NOMO-1 treated with DMSO at 0.1 percent for 48 hours (cell line): Measurements from ENCODE around the gene HDAC11.
"Not testable (repeated sequence)": the region's sequence is repeated elsewhere in the genome, so short reads cannot be mapped to it uniquely, and the experiment has no call there.

Source experiments
- DNase-seq: peaks from one replicate; lab custom pipeline; 2025; ENCODE audit not compliant: unreplicated experiment; lab: John Stamatoyannopoulos, UW

The HDAC11 gene, protein sequence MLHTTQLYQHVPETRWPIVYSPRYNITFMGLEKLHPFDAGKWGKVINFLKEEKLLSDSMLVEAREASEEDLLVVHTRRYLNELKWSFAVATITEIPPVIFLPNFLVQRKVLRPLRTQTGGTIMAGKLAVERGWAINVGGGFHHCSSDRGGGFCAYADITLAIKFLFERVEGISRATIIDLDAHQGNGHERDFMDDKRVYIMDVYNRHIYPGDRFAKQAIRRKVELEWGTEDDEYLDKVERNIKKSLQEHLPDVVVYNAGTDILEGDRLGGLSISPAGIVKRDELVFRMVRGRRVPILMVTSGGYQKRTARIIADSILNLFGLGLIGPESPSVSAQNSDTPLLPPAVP

DNA sequence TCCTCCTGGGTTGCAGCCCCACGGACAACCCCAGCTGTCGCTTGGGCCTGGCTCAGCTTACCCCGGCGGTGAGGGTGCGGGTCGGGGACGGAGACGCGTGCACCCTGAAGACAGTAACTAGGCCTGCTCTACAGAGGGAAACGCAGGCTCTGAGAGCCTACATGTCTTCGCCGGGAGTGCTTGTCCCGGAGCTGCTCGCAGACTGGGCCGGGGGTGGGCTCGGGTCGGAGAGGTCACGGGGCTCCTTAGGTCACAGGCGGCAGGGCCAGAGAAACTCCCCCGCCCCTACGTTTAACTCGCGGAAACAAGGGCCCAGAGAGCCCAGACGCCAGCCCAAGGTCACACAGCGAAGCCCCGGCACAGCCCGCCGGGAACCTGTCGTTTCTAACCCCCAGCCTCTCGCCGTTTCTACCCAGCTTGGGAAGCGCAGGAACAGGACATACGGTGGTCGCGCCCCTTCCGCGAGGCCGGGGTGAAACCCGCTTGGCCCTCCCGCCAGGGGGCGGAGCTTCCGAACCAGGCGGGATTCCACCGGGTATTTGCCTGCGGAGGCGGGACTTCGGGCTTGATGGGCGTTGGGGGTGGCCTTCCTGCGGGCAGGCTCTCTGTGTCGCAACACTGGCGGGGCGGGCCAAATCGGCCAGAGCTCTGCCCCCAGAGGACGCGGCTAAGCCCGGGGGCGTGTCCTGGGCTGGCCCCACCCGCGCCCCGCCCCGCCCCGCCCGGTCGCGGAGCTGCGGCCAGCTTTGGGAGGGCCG lies at the start of gene HDAC11:
Gene HDAC11, plus strand, starts transcription at position 725 of the 758 bp plus-strand sequence. CDS start 42 bp downstream, outside the sequence.
- DNase-seq, result peak; percentile 95

DNA sequence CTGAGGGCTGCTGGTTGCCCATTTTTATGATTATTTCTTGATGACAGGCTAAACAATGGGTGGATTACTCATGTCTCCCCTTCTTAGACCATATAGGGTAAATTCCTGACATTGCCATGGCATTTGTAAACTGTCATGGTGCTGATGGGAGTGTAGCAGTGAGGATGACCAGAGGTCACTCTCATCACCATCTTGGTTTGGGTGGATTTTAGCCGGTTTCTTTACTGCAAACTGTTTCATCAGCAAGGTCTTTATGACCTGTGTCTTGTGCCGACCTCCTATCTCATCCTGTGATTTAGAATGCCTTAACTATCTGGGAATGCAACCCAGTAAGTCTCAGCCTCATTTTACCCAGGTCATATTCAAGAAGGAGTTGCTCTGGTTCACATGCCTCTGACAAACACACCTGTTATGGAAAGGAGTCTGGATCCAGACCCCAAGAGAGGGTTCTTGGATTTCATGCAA lies 49.7 kb upstream of the HDAC11 start:
- not testable (repeated sequence) for DNase-seq

DNA sequence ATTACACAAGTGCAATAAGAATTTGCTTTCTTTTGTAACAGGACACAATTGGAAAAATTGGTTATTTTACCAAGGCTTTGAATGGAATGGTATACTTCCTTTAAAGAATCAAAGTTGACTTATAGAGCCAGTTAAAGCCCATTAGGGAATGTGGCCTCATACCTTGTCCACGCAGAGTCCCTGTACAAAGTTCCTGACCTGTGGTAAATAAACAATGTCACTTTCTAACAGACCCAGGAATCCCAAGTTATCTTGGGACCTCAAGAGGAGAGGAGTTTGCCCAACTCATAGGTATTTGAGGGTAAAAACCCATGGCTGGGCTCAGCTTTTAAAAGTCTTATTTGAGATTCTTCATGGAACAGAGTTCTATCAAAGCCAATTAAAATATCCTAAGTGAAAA lies 48.0 kb upstream of the HDAC11 start:
- DNase-seq, result no peak

DNA sequence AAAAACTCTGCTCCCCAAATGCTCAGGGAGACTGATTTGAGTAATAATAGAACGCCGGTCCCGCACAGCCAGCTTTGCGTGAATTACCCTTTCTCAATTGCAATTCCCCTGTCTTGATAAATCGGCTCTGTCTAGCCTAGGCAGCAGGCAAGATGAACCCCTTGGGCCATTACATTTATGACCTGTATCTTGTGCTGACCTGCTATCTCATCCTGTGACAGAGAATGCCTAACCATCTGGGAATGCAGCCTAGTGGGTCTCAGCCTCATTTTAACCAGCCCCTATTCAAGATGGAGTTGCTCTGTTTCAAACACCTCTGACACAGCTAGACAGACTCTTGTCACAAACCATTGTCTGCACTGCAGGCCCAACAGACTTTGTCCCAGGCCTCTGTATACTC lies 46.2 kb upstream of the HDAC11 start:
- DNase-seq, result no peak

DNA sequence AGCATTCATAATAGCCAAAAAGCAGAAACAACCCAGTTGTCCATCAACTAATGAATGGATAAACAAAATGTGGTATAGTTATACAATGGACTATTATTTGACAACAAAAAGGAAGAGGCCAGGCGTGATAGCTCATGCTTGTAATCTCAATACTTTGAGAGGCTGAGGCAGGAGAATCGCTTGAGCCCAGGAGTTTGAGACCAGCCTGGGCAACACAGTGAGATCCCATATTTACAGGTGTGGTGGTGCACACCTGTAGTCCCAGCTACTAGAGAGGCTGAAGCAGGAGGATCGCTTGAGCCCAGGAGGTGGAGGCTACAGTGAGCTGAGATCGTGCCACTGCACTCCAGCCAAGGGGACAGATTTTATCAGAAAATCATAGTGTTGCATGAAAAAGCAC lies 43.9 kb upstream of the HDAC11 start:
- DNase-seq, result not testable (repeated sequence)

DNA sequence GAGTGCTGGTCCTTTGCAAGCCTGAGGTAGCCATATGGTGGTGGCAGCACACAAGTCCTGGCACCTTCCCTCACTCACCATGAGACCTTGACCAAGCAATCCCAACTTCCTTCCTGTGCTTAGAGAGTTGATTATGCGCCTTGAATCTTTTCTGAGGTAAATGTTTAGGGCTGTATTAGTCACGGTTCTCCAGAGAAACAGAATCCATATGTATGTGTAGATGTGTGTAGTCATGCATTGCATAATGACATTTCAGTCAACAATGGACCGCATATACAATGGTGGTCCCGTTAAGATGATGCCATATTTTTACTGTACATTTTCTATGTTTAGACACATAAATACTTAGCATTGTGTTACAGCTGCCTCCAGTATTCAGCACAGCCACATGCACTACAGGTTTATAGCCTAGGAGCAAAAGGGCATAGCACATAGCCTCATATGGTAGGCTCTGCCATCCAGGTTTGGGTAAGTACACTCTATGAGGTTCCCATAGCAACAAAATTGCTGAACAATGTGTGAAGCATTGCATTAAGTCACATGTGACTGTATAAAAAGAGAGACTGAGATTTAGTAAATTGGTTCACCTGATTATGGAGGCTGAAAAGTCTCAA lies 39.8 kb upstream of the HDAC11 start:
- DNase-seq, result no peak

DNA sequence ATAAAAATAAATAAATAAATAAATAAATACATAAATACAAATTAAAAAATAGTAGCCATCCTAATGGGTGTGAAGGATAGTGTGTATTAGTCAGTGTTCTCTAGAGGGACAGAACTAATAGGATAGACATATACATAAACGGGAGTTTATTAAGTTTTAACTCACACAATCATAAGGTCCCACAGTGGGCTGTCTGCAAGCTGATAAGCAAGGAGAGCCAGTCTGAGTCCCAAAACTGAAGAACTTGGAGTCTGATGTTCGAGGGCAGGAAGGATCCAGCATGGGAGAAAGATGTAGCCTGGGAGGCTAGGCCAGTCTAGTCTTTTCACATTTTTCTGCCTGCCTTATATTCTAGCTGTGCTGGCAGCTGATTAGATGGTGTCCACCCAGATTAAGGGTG lies 37.2 kb upstream of the HDAC11 start:
- not testable (repeated sequence) for DNase-seq

DNA sequence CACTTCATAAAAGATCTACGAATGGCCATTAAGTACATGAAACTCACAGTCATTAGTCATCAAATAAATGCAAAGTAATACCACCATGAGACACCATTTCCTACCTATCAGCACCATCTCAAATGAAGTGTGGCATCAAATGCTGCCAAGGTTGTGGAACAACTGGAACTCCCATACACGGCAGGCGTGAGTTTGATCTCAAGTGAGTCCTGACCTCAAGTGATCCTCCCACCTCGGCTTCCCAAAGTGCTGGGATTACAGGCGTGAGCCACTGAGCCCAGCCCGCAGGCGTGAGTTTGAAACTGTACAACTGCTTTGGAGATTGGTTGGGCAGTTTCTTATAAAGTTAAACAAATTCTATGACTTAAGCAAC lies 28.8 kb upstream of the HDAC11 start:
- DNase-seq, result peak; percentile 20

DNA sequence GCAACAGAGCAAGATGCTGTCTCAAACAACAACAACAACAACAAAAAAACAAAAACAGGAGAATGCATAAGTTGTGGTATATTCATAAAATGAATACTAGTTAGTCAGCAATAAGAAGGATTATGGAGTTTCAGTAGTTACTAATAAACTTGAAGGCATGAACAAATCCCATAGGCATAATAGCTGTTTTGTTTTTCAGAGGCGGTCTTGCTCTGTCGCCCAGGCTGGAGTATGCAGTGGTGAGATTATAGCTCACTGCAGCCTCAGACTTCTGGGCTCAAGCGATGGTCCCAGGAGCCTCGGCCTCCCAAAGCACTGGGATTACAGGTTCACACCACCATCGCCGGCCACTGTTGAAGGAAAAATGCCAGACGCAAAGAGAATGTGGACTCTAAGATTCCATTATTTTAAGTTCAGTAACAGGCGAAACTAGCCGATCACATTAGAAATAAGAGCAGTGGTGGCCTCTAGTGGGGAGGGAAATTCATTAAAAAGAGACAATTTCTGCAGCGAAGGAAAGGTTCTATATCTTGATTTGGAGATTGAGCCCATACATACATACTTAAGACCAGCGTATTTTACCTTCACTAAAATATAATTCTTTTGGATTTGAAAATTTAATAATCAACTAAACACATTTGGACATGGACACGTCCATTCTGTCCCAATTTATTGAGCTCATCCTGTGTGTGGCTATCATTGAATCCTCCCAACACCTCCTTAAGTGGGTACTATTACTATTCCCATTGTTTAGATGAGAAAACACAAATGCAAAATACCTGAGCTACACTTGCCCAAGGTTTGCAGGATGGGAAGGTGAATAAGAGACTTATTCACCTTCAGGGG lies 27.4 kb upstream of the HDAC11 start:
- DNase-seq, result peak; percentile 69

DNA sequence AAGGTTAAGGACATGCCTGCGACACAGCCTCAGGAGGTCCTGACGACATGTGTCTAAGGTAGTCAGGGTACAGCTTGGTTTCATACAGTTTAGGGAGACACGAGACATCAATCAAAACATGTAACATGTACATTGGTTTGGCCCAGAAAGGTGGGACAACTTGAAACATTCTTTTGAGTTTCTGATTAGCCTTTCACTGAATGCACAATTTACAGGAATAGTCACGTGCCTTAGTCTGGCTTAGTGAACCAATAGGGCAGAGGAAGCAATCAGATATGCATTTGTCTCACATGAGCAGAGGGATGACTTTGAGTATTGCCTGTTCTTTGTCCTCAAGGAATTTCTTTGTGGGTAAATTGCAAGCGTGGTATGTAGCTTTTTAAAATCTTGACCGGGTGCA lies 24.5 kb upstream of the HDAC11 start:
- no peak for DNase-seq

DNA sequence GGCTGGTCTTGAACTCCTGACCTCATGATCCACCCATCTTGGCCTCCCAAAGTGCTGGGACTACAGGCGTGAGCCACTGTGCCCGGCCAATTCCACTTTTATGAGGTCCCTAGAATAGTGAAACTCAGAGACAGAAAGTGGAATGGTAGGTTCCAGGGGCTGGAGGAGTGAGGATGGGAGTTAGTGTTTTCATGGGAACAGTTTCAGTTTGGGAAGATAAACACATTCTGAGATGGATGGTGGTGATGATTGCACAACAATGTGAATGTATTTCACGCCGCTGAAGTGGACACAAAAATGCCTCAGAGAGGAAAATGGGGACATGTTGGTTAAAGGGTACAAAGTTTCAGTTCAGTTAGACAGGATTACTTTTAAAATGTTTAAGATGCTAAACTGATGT lies 22.5 kb upstream of the HDAC11 start:
- no peak for DNase-seq

DNA sequence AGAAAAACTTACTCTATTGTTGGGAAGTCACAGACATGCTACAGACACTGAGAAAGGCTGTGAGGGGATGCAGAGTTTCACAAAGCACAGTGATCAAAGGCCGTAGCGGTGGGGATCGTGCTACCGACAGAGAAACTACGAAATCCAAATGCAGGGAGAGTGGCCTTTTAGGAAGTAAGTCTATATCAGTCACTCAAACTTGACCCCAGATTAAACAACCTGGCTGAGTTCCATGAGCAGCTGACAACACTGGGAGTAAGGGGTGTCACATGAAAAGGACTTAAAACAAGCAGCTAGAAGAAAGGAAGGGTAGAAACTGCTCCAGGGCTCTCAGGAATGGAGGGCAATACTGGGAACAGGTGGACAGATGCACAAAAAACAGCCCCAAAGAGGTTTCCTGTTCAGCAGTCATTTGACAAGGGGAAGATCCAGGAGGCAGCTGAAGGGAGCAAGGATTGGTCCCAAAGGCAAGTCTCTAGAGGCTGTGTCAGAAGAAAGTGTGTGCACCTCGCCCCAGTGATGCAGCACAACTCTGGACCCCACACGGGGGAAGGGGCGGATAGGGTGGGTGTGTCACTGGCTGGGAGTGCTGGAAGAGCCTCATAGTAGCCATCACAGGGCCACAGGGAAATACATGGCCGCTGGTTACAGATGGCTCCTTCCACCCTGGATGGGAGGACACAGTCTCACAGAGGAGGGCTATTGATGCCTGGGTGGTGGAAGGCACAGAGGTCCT lies 20.3 kb upstream of the HDAC11 start:
- no peak for DNase-seq

DNA sequence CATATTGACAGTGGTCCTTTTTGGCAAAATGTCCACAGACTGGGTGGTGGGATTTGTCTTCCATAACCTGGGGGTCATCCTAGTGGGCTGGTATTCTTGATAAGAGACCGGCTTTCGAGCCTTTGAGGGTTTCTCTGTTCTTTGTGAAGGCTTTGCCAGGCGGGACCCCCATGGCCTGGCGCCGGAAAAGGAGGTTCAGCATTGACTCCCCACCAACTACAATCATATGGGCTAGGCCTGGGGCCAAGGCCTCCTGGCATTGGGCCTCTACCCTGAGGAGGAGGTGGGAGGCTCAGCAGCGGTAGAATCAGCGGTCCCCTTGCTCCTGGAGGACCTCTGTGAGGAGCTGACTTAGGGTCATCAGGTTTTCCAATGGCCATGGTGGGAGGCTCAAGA lies 19.8 kb upstream of the HDAC11 start:
- DNase-seq, result no peak

DNA sequence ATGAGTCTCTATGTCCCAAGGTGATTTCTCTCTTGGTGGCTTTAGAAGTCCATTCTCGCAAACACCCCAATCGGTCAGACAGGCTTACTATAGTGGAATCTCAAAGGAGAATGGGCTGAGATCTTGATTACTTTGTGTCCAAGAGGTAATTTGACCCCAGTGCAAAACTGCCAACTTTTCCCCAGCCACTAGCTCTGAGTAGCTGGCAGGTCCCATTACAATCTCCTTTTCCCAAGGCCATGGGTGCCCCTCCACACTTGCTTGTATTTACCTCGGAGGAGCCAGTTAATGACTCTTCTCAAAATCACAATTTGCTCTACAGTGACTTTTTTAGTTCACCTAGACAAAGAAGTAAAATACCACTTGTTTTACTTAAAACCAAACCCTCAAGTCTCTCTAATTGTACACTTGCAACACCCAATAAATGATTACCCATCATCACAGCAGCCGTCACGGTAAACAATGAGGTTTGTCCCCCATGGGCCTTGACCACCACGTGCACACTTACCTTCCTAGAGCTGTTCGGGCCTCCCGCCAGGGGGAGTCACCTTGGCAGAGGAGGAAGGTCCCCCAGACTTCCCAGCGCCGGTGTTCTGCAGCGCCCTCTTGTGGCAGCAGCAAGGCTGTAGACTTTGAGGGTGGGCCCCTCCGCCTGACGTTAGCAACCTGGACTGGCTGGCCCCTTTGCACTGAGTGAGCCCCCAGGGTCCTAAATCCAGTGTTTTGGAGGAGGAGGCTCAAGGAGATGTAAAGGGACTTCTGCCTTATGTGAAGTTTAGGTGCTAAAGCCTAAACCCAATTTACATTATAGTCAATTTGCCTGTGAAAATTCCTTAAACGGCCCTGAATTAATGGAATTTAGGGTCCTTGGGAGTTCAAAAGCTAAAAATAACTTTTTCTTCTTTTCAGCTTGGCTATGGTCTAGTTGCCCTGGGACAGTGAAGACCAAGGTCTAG lies 18.7 kb upstream of the HDAC11 start:
- DNase-seq, result peak; percentile 50

DNA sequence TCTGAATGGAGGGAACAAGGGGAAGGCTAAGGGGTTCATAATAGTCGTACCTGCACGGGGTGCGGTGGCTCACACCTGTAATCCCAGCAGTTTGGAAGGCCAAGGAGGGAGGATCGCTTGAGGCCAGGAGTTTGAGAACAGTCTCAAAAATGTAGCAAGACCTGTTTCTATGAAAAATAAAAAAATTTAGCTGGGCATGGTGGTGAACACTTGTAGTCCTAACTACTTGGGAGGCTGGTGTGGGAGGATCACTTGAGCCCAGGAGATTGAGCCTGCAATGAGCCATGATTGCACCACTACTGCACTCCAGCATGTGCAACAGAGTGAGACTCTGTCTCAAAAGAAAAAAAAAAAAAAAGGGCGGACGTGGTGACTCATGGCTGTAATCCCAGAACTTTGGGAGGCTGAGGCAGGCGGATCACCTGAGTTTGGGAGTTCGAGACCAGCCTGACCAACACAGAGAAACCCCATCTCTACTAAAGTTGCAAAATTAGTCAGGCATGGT lies 17.9 kb upstream of the HDAC11 start:
- no peak for DNase-seq

DNA sequence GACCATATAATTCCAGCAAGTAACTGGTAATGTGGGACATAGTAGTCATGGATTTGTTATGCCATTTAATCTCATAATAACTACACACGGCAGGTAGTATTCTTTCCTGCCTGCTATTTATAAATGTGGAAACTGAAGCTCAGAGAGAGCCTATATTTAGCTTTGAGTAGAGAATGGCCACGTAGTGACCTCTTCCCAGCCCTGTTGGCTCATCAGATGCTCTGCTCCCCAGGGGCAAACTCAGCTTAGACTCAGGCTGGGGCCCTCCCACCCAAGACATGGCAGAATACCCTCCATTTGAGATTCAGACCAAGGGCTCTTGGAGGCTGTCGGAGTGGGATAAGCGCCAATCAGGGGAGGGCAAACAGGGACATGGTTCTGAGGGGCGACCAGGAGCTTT lies 17.3 kb upstream of the HDAC11 start:
- no peak for DNase-seq

DNA sequence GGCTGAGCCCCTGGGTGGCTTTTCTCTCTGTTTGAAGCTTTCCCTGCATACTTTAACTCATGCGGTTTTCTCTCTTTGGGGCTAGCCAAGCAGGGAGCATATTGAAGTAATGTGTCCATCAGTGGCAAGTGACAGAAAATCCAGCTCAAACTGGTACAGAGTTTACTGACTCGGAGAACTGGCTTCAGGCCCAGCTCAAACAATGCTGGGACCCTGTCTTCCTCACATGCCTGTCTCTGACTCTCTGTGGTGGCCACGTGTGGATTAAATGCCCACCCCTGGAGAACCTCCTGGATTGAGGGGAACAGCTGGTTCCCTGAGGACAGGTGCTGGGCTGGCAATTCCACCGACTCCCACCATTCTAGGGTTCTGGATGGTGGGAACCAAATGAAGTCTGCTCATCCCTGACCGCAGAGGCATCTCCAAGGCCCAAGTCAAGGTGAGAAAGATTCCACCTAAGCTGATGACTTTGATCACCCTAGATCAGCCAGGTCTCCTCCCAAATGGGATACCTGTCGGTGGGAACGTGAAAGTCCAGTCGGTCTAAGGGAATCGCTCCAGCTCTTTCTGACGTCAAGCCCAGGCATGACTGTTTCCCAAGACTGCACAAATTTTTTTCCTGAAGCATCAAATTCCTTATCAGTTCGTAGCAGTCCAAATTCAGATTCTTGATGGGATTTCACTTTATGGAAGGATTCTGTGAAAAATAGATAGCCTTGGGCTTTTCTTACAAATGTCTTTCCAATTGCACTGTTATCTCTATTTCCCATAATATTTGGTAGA lies 16.3 kb upstream of the HDAC11 start:
- no peak for DNase-seq

DNA sequence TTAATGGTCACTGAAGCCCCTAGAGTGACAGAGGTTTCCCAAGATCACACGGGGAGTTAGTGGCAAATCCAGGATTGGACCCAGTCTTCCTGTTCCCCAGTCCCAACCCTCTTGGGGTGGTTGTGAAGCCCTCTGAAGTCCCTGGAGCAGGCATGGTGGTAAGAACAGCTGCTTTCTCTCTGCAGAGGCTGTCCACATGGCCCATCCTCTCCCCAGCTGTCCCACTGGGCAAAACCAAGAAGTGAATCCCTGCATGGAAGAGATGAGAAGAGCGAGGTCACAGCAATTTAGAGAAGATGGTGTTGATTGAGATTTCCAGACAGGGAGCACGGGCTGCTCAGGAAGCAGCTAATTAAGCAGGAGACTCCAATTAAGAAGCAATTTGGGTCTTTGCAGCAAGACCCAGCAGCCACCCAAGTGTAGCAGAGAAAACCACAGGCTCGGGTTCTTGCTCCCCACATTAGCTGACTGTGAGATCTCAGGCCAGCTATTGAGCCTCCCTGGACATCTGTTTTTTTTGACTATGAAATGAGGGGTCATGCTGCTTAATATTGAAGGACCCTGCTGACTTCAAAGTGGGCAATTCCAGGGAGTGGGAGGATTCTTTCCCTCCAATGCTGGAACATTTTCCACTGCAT lies 14.8 kb upstream of the HDAC11 start:
- no peak for DNase-seq
